HL-60 (cell line): ENCODE results near the gene SYNGAP1.

Experiments used
- POLR2AphosphoS5 ChIP-seq: IDR thresholded peaks from 2 replicates; pipeline ENCODE4 v1.6.1; 2012; ENCODE audit warnings: low read depth
- TF ChIP-seq, protein P1 (sequence below): IDR thresholded peaks from one replicate; pipeline ENCODE4 v1.5.1; 2011; ENCODE audit warnings: low read length, control low read depth, inconsistent platforms; ENCODE audit not compliant: insufficient read depth
- TF ChIP-seq, protein P2 (sequence below): IDR thresholded peaks from 2 replicates; pipeline ENCODE4 v1.6.1; 2012; ENCODE audit warnings: low read depth; ENCODE audit not compliant: insufficient replicate concordance

DNA sequence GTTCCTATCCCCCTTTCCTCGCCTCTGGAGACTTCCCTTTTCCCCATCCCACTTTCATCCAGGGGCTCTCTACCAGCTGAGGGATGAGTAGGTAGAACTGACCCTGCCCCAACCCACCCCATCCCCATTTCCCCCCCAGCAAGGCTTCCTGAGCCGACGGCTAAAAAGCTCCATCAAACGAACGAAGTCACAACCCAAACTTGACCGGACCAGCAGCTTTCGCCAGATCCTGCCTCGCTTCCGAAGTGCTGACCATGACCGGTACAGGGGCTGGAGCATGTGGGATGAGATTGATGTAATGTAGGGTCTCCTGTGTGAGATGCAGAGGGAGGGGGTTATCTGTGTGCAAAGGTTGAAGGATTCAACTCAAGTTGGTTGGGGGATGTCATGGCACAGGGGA is 12.7 kb downstream of the SYNGAP1 start:
- TF ChIP-seq, protein P1, sequence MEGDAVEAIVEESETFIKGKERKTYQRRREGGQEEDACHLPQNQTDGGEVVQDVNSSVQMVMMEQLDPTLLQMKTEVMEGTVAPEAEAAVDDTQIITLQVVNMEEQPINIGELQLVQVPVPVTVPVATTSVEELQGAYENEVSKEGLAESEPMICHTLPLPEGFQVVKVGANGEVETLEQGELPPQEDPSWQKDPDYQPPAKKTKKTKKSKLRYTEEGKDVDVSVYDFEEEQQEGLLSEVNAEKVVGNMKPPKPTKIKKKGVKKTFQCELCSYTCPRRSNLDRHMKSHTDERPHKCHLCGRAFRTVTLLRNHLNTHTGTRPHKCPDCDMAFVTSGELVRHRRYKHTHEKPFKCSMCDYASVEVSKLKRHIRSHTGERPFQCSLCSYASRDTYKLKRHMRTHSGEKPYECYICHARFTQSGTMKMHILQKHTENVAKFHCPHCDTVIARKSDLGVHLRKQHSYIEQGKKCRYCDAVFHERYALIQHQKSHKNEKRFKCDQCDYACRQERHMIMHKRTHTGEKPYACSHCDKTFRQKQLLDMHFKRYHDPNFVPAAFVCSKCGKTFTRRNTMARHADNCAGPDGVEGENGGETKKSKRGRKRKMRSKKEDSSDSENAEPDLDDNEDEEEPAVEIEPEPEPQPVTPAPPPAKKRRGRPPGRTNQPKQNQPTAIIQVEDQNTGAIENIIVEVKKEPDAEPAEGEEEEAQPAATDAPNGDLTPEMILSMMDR = no peak
- no peak for TF ChIP-seq POLR2AphosphoS5
- TF ChIP-seq, protein P2, sequence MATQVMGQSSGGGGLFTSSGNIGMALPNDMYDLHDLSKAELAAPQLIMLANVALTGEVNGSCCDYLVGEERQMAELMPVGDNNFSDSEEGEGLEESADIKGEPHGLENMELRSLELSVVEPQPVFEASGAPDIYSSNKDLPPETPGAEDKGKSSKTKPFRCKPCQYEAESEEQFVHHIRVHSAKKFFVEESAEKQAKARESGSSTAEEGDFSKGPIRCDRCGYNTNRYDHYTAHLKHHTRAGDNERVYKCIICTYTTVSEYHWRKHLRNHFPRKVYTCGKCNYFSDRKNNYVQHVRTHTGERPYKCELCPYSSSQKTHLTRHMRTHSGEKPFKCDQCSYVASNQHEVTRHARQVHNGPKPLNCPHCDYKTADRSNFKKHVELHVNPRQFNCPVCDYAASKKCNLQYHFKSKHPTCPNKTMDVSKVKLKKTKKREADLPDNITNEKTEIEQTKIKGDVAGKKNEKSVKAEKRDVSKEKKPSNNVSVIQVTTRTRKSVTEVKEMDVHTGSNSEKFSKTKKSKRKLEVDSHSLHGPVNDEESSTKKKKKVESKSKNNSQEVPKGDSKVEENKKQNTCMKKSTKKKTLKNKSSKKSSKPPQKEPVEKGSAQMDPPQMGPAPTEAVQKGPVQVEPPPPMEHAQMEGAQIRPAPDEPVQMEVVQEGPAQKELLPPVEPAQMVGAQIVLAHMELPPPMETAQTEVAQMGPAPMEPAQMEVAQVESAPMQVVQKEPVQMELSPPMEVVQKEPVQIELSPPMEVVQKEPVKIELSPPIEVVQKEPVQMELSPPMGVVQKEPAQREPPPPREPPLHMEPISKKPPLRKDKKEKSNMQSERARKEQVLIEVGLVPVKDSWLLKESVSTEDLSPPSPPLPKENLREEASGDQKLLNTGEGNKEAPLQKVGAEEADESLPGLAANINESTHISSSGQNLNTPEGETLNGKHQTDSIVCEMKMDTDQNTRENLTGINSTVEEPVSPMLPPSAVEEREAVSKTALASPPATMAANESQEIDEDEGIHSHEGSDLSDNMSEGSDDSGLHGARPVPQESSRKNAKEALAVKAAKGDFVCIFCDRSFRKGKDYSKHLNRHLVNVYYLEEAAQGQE = no peak
